ENCODE results near the gene KCNAB2.

The KCNAB2 gene

GRCh38 chr1:5999711-6000443 is 45.8 kb upstream of the KCNAB2 start:
- TF ChIP-seq CTCF (IDR thresholded peaks at IDR 0.05; ENCODE audit: insufficient read depth, low read length, poor library complexity, severe bottlenecking), result no peak
- DNase-seq (ENCODE audit: extremely low read depth, insufficient read length), result no peak
- Histone ChIP-seq H3K36me3 (ENCODE audit: control insufficient read depth, insufficient read depth, low read length) (peaks cover 18% of the 10 kb centered on the region), H3K27me3 (replicated peaks; ENCODE audit: control insufficient read depth, insufficient read depth, low read length) (no peaks in the 10 kb centered on the region), H3K4me3 (replicated peaks; ENCODE audit: low read depth, low read length) (no peak overlapping the region)

- Histone ChIP-seq H3K27me3 (replicated peaks; ENCODE audit: control insufficient read depth, insufficient read depth, low read length) (no peaks in the 10 kb centered on the region), H3K4me3 (replicated peaks; ENCODE audit: low read depth, low read length) (no peak overlapping the region), H3K36me3 (ENCODE audit: control insufficient read depth, insufficient read depth, low read length) (peaks cover 17% of the 10 kb centered on the region)
- no peak for TF ChIP-seq CTCF (IDR thresholded peaks at IDR 0.05; ENCODE audit: insufficient read depth, low read length, poor library complexity, severe bottlenecking)
- DNase-seq (ENCODE audit: extremely low read depth, insufficient read length), result no peak
These were observed 45.0 kb upstream of the KCNAB2 start for GRCh38 chr1:6000444-6001288.

GRCh38 chr1:6001992-6002576 is 43.6 kb upstream of the KCNAB2 start:
- DNase-seq (ENCODE audit: extremely low read depth, insufficient read length), result no peak
- no peak overlapping the region for H3K4me3 ChIP-seq (replicated peaks; ENCODE audit: low read depth, low read length)
- TF ChIP-seq CTCF (IDR thresholded peaks at IDR 0.05; ENCODE audit: insufficient read depth, low read length, poor library complexity, severe bottlenecking), result no peak
- peaks cover 9% of the 10 kb centered on the region for H3K36me3 ChIP-seq (ENCODE audit: control insufficient read depth, insufficient read depth, low read length)
- H3K27me3 ChIP-seq (replicated peaks; ENCODE audit: control insufficient read depth, insufficient read depth, low read length), result no peaks in the 10 kb centered on the region

GRCh38 chr1:6002714-6003501 is 42.8 kb upstream of the KCNAB2 start:
- no peak for TF ChIP-seq CTCF (IDR thresholded peaks at IDR 0.05; ENCODE audit: insufficient read depth, low read length, poor library complexity, severe bottlenecking)
- Histone ChIP-seq H3K27me3 (replicated peaks; ENCODE audit: control insufficient read depth, insufficient read depth, low read length) (no peaks in the 10 kb centered on the region), H3K36me3 (ENCODE audit: control insufficient read depth, insufficient read depth, low read length) (peaks cover 9% of the 10 kb centered on the region), H3K4me3 (replicated peaks; ENCODE audit: low read depth, low read length) (no peak overlapping the region)
- no peak for DNase-seq (ENCODE audit: extremely low read depth, insufficient read length)

- no peak for TF ChIP-seq CTCF (IDR thresholded peaks at IDR 0.05; ENCODE audit: insufficient read depth, low read length, poor library complexity, severe bottlenecking)
- Histone ChIP-seq H3K27me3 (replicated peaks; ENCODE audit: control insufficient read depth, insufficient read depth, low read length) (no peaks in the 10 kb centered on the region), H3K4me3 (replicated peaks; ENCODE audit: low read depth, low read length) (no peak overlapping the region), H3K36me3 (ENCODE audit: control insufficient read depth, insufficient read depth, low read length) (peaks cover 10% of the 10 kb centered on the region)
- DNase-seq (ENCODE audit: extremely low read depth, insufficient read length), result no peak
These were observed 41.9 kb upstream of the KCNAB2 start for GRCh38 chr1:6003568-6004411.
